HT-29 (cell line): ENCODE measurements around the gene VAMP4. TPM values are rescaled to one million over a fixed set of nuclear protein-coding genes. Genes with fewer than 3 reads are reported as not detected.

Experiments used
- DNase-seq: peaks from one replicate; pipeline ENCODE4 v3.0.0-alpha.2; 2015; ENCODE audit warnings: low spot score
- small RNA-seq: library from RNA; depleted of rRNA; stranded (forward); fragments of <200 nt; gene quantifications from one replicate; pipeline ENCODE3, GENCODE V24; 2014
- total RNA-seq: library from RNA; depleted of rRNA; stranded (reverse); fragments of >200 nt; shearing (Covaris generic); gene quantifications from 2 replicates; pipeline ENCODE4 v1.2.3, GENCODE V29; 2014; rRNA removed

Gene VAMP4
- total RNA-seq, 1 experiment from 2014 or later = 0.15 TPM

DNA sequence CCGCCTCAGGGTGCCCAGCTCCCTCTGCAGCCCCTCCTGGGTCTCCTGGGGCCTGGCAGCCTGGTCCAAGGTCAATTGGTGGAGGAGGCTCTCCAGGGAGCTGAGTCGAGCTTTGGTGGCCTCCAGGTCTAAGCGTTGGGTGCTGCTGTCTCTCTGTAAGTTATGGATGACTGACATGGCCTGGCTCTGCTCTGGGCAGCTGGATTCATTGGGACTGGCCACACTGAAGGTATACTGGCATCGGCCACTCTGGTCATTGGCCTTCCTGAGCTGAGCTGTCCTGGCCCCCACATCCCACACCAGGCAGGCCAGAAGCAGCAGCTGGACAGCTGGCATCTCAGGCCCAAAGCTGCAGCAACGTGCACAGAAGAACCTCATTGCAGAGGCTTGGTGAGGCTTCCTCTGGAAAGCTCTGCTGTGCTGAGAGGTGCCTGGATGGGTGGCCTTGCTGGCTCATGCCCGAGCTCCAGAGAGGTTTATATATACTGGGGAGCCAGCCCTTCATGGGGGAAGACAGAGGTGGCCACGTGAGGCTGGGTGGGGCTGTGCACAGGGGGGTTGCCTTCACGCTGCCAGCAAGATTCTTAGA is 89.5 kb downstream of the VAMP4 start, which contains the start of gene MYOC:
MYOC (minus strand) TSS at position 455 of the 589 bp plus-strand sequence; CDS start at position 378, 77 bp downstream.
- no peak for DNase-seq

Small RNAs within 50 kb of the gene (small RNA-seq; reads per million reads assigned to genes)
- gene RF00601 = not detected

Other genes with a start within 250 kb of the VAMP4 start
- not detected in 2 replicates for gene MYOCOS, start 119.8 kb downstream of the VAMP4 start, total RNA-seq
- gene MYOC, start 89.4 kb downstream of the VAMP4 start, total RNA-seq = not detected in 2 replicates
- gene METTL13, start 39.6 kb upstream of the VAMP4 start, total RNA-seq = 38.8 and 39.4 TPM in 2 replicates
- 1.0 and 1.3 TPM in 2 replicates for gene DNM3, start 99.4 kb upstream of the VAMP4 start, total RNA-seq